ENCODE measurements around the gene DLG1.

DNA sequence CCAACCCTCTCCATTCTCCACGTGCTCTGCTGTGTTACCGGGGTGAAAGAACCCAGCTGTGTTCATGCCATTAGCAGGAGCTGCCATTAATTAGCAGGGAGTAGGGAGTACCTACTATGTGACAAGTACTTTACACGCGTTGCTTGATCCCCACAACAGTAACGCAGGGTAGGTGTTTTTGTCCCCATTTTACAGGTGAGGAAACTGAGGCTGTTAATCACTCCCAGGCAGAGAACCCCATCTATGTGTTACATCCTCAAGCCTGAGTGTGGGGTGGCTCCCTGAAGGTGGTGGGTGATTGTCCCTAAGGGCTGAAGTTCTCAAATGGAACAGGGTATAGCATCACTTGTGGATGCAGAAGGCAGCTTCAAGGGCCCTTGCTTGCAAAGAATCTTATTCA lies 291.6 kb downstream of the DLG1 start:
- no peak for TF ChIP-seq POLR2AphosphoS5 (IDR thresholded peaks at IDR 0.05)
- TF ChIP-seq, protein P1, sequence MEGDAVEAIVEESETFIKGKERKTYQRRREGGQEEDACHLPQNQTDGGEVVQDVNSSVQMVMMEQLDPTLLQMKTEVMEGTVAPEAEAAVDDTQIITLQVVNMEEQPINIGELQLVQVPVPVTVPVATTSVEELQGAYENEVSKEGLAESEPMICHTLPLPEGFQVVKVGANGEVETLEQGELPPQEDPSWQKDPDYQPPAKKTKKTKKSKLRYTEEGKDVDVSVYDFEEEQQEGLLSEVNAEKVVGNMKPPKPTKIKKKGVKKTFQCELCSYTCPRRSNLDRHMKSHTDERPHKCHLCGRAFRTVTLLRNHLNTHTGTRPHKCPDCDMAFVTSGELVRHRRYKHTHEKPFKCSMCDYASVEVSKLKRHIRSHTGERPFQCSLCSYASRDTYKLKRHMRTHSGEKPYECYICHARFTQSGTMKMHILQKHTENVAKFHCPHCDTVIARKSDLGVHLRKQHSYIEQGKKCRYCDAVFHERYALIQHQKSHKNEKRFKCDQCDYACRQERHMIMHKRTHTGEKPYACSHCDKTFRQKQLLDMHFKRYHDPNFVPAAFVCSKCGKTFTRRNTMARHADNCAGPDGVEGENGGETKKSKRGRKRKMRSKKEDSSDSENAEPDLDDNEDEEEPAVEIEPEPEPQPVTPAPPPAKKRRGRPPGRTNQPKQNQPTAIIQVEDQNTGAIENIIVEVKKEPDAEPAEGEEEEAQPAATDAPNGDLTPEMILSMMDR (IDR thresholded peaks at IDR 0.05) = no peak
